ENCODE results near the gene SPEG. TPM values are rescaled to one million over a fixed set of nuclear protein-coding genes. Genes with fewer than 3 reads are reported as not detected.

Gene SPEG
- total and polyA plus RNA-seq, 2 of the 13 experiments (the other 11 are each of a cell fraction or from before 2014, with no cell fraction given) = 0.18 to 0.24 TPM

- TF ChIP-seq ATF6 (CRISPR knock-in tag; conservative IDR thresholded peaks at IDR 0.05) (no peak), PTBP1 (IDR thresholded peaks at IDR 0.05; ENCODE audit: low read depth, low read length, poor library complexity, severe bottlenecking) (no peak), HHEX (CRISPR knock-in tag; IDR thresholded peaks at IDR 0.05) (no peak), RERE (CRISPR knock-in tag; IDR thresholded peaks at IDR 0.05; ENCODE audit: low read depth) (no peak)
Observed at GRCh38 chr2:219461669-219462068, 27.0 kb downstream of the SPEG start (continued).

GRCh38 chr2:219462349-219462748 is 27.7 kb downstream of the SPEG start:
- FAIRE-seq (no peak), DNase-seq (ENCODE audit: low spot score) (no peak), ATAC-seq (no peak)
- Histone ChIP-seq H3K27ac (ENCODE audit: extremely low read length, insufficient read depth, low read length) (no peak overlapping the region), H2AFZ (ENCODE audit: low read length) (no peak overlapping the region), H3K79me2 (ENCODE audit: insufficient read depth, low read length) (no peaks in the 10 kb centered on the region), H3K4me2 (ENCODE audit: low read depth, low read length) (no peak overlapping the region), H3K4me1 (ENCODE audit: insufficient read depth, low read length) (peaks cover 10% of the 10 kb centered on the region; the same call in 1 of the 2 replicates), H3K9me3 (ENCODE audit: low read length) (no peaks in the 10 kb centered on the region), H3K9ac (ENCODE audit: insufficient read depth, low read depth, low read length) (no peak overlapping the region), H3K27me3 (ENCODE audit: control insufficient read depth in 1 of 2, insufficient read depth in 2 of 2, low read length in 2 of 2) (peaks cover 6 to 81% of the 10 kb centered on the region in 2 experiments), H3K4me3 (replicated peaks in 1 of 3; ENCODE audit: insufficient read depth in 1 of 3, low read depth in 2 of 3, low read length in 3 of 3) (no peak overlapping the region), H3K36me3 (replicated peaks in 1 of 2; ENCODE audit: control insufficient read depth in 1 of 2, insufficient read depth in 2 of 2, low read length in 2 of 2) (no peaks in the 10 kb centered on the region), H4K20me1 (ENCODE audit: insufficient read depth, low read length) (no peaks in the 10 kb centered on the region; the same call in 1 of the 2 replicates)
- ChIA-PET CTCF (ENCODE audit: low intra/inter-chr PET ratio, low total read pairs) (no interaction called here), POLR2A (no interaction called here)
- WGBS (ENCODE audit: low lambda C conversion rate) = 36% methylated on average over 8 of the region's 9 CpGs
- no TSS peak for BruUV-seq (replicated peaks)
- intact Hi-C loops (cut with micrococcal nuclease; ENCODE audit: unreplicated experiment) = no loop called here
- TF ChIP-seq KDM5B (CRISPR knock-in tag; IDR thresholded peaks at IDR 0.05; ENCODE audit: borderline replicate concordance) (no peak), ZNF530 (CRISPR knock-in tag; IDR thresholded peaks at IDR 0.05; ENCODE audit: low read depth) (no peak), CREB1 (IDR thresholded peaks at IDR 0.05) (no peak), CREB1 (CRISPR knock-in tag; IDR thresholded peaks at IDR 0.05) (no peak), HIC2 (CRISPR knock-in tag; IDR thresholded peaks at IDR 0.05; ENCODE audit: low read depth) (no peak), ONECUT2 (CRISPR knock-in tag; IDR thresholded peaks at IDR 0.05) (no peak), ZFY (CRISPR knock-in tag; IDR thresholded peaks at IDR 0.05) (no peak), ZNF607 (CRISPR knock-in tag; IDR thresholded peaks at IDR 0.05; ENCODE audit: borderline replicate concordance) (no peak), NKX3-1 (CRISPR knock-in tag; IDR thresholded peaks at IDR 0.05) (no peak)
- in situ Hi-C loops (cut with HindIII; ENCODE audit: extremely low pct_ligation_motif_present, low pct_unique_long_range_greater_than_20kb) = no loop called here
